Measurements from ENCODE around the gene RRP9. TPM values are rescaled to one million over a fixed set of nuclear protein-coding genes. Genes with fewer than 3 reads are reported as not detected.

RRP9 gene
- total RNA-seq, 2 donors from 2014 or later = 21.5 to 53.0 TPM

GRCh38 chr3:51966016-51966415 lies 24.3 kb upstream of the RRP9 start:
- peaks cover 4% of the 10 kb centered on the region for H3K36me3 Mint-ChIP-seq (ENCODE audit: low read depth)
- H3K4me3 Mint-ChIP-seq = peak overlapping the region; percentile 65
- no peak overlapping the region for H3K27ac Mint-ChIP-seq
- H3K4me1 Mint-ChIP-seq = peaks cover 14% of the 10 kb centered on the region
- no peaks in the 10 kb centered on the region for H3K27me3 Mint-ChIP-seq
- no peak for ATAC-seq (replicated peaks)
- H3K9me3 Mint-ChIP-seq = no peaks in the 10 kb centered on the region

GRCh38 chr3:51964521-51964920 lies 22.8 kb upstream of the RRP9 start:
- no peaks in the 10 kb centered on the region for H3K27me3 Mint-ChIP-seq
- H3K4me1 Mint-ChIP-seq = peaks cover 14% of the 10 kb centered on the region
- H3K27ac Mint-ChIP-seq = peak overlapping the region; percentile 34
- ATAC-seq (replicated peaks) = no peak
- peaks cover 4% of the 10 kb centered on the region for H3K36me3 Mint-ChIP-seq (ENCODE audit: low read depth)
- no peaks in the 10 kb centered on the region for H3K9me3 Mint-ChIP-seq
- no peak overlapping the region for H3K4me3 Mint-ChIP-seq

GRCh38 chr3:51963951-51964451 lies 22.3 kb upstream of the RRP9 start:
- Mint-ChIP-seq H3K27me3 (no peaks in the 10 kb centered on the region), H3K4me3 (no peak overlapping the region), H3K27ac (no peak overlapping the region), H3K9me3 (no peaks in the 10 kb centered on the region), H3K4me1 (peaks cover 11% of the 10 kb centered on the region), H3K36me3 (ENCODE audit: low read depth) (peaks cover 4% of the 10 kb centered on the region)
- ATAC-seq (replicated peaks) = no peak

GRCh38 chr3:51962854-51963530 lies 21.3 kb upstream of the RRP9 start:
- Mint-ChIP-seq H3K27ac (no peak overlapping the region), H3K9me3 (no peaks in the 10 kb centered on the region), H3K4me3 (no peak overlapping the region), H3K36me3 (ENCODE audit: low read depth) (peaks cover 11% of the 10 kb centered on the region), H3K4me1 (peaks cover 14% of the 10 kb centered on the region), H3K27me3 (peaks cover 5% of the 10 kb centered on the region)
- no peak for ATAC-seq (replicated peaks)

- Mint-ChIP-seq H3K9me3 (no peaks in the 10 kb centered on the region), H3K4me3 (no peak overlapping the region), H3K4me1 (peaks cover 14% of the 10 kb centered on the region), H3K27ac (no peak overlapping the region), H3K27me3 (peaks cover 5% of the 10 kb centered on the region), H3K36me3 (ENCODE audit: low read depth) (peaks cover 12% of the 10 kb centered on the region)
- ATAC-seq (replicated peaks) = no peak
These were observed 20.2 kb upstream of the RRP9 start for GRCh38 chr3:51961602-51962569.

GRCh38 chr3:51961011-51961410 lies 19.3 kb upstream of the RRP9 start:
- Mint-ChIP-seq H3K27ac (no peak overlapping the region), H3K27me3 (peaks cover 5% of the 10 kb centered on the region), H3K4me1 (peaks cover 14% of the 10 kb centered on the region), H3K4me3 (no peak overlapping the region), H3K36me3 (ENCODE audit: low read depth) (peaks cover 12% of the 10 kb centered on the region), H3K9me3 (no peaks in the 10 kb centered on the region)
- ATAC-seq (replicated peaks) = no peak

- no peaks in the 10 kb centered on the region for H3K9me3 Mint-ChIP-seq
- no peak overlapping the region for H3K27ac Mint-ChIP-seq
- peaks cover 5% of the 10 kb centered on the region for H3K27me3 Mint-ChIP-seq
- peaks cover 8% of the 10 kb centered on the region for H3K4me1 Mint-ChIP-seq
- no peak for ATAC-seq (replicated peaks)
- H3K36me3 Mint-ChIP-seq (ENCODE audit: low read depth) = peaks cover 12% of the 10 kb centered on the region
- no peak overlapping the region for H3K4me3 Mint-ChIP-seq
These were observed 18.7 kb upstream of the RRP9 start for GRCh38 chr3:51960386-51960785.

GRCh38 chr3:51959651-51960050 lies 17.9 kb upstream of the RRP9 start:
- no peak for ATAC-seq (replicated peaks)
- peaks cover 12% of the 10 kb centered on the region for H3K36me3 Mint-ChIP-seq (ENCODE audit: low read depth)

GRCh38 chr3:51958603-51959521 lies 17.2 kb upstream of the RRP9 start:
- H3K27ac Mint-ChIP-seq = no peak overlapping the region
- no peak for ATAC-seq (replicated peaks)
- H3K9me3 Mint-ChIP-seq = no peaks in the 10 kb centered on the region
- H3K4me1 Mint-ChIP-seq = peaks cover 8% of the 10 kb centered on the region
- no peak overlapping the region for H3K4me3 Mint-ChIP-seq
- peaks cover 13% of the 10 kb centered on the region for H3K27me3 Mint-ChIP-seq
- H3K36me3 Mint-ChIP-seq (ENCODE audit: low read depth) = peaks cover 12% of the 10 kb centered on the region

More at GRCh38 chr3:51959651-51960050, 17.9 kb upstream of the RRP9 start:
- Mint-ChIP-seq H3K27me3 (peaks cover 8% of the 10 kb centered on the region), H3K4me1 (peaks cover 5% of the 10 kb centered on the region), H3K27ac (no peak overlapping the region), H3K9me3 (no peaks in the 10 kb centered on the region), H3K4me3 (no peak overlapping the region)

- ATAC-seq (replicated peaks) = no peak
- Mint-ChIP-seq H3K27me3 (peaks cover 24% of the 10 kb centered on the region), H3K4me1 (peaks cover 10% of the 10 kb centered on the region), H3K9me3 (no peaks in the 10 kb centered on the region), H3K27ac (no peak overlapping the region), H3K36me3 (ENCODE audit: low read depth) (peaks cover 12% of the 10 kb centered on the region), H3K4me3 (no peak overlapping the region)
These were observed 16.0 kb upstream of the RRP9 start for GRCh38 chr3:51957520-51958205.

GRCh38 chr3:51955893-51956770 lies 14.4 kb upstream of the RRP9 start:
- H3K27ac Mint-ChIP-seq = no peak overlapping the region
- H3K4me3 Mint-ChIP-seq = peak overlapping the region; percentile 19
- H3K9me3 Mint-ChIP-seq = no peaks in the 10 kb centered on the region
- peaks cover 8% of the 10 kb centered on the region for H3K36me3 Mint-ChIP-seq (ENCODE audit: low read depth)
- ATAC-seq (replicated peaks) = peak; percentile 76
- H3K4me1 Mint-ChIP-seq = peaks cover 10% of the 10 kb centered on the region
- H3K27me3 Mint-ChIP-seq = peaks cover 24% of the 10 kb centered on the region

- no peaks in the 10 kb centered on the region for H3K9me3 Mint-ChIP-seq
- H3K27me3 Mint-ChIP-seq = peaks cover 24% of the 10 kb centered on the region
- H3K27ac Mint-ChIP-seq = no peak within 1 kb of the TSS
- peaks cover 7% of the 10 kb centered on the region for H3K36me3 Mint-ChIP-seq (ENCODE audit: low read depth)
- H3K4me3 Mint-ChIP-seq = peak within 1 kb of the TSS; percentile 13
- no peak for ATAC-seq (replicated peaks)
- peaks cover 10% of the 10 kb centered on the region for H3K4me1 Mint-ChIP-seq
These were observed 13.6 kb upstream of the RRP9 start, which contains the start of gene GPR62 for GRCh38 chr3:51955175-51955892. Gene GPR62 (plus strand): TSS chr3:51955381. CDS start chr3:51955653, 272 bp downstream.
